Prostate gland (tissue), 2 donors: ENCODE results near the gene SCUBE1.

Experiments
- CTCF ChIP-seq, 4 experiments: fragments of 200-600 bp in 2 of 4; fragments of 450-650 bp in 2 of 4; sonication (generic) in 2 of 4; IDR thresholded peaks; 1 replicate in 3 of 4; 2 replicates in 1 of 4; pipeline ENCODE4 v1.5.1; 2016 to 2019; ENCODE audit warnings: antibody characterized with exemption in 4 of 4, mild to moderate bottlenecking in 2 of 4, moderate library complexity in 2 of 4
- POLR2AphosphoS5 ChIP-seq: sonication (generic); formaldehyde crosslinking; IDR thresholded peaks from one replicate; pipeline ENCODE4 v1.6.1; 2017; ENCODE audit warnings: antibody characterized with exemption

- TF ChIP-seq CTCF (IDR thresholded peaks at IDR 0.05) (no peak), POLR2AphosphoS5 (no peak)
These were observed 178.5 kb downstream of the SCUBE1 start for GRCh38 chr22:43164636-43165035.
